T-helper 17 cell (primary cell): ENCODE measurements around the gene ATG9A. TPM values are rescaled to one million over a fixed set of nuclear protein-coding genes. Genes with fewer than 3 reads are reported as not detected.
"Not testable (repeated sequence)": the region's sequence is repeated elsewhere in the genome, so short reads cannot be mapped to it uniquely, and the experiment has no call there.

ENCODE experiments used
- ATAC-seq: fragments of 150-1000 bp; cut with Tn5 transposase; 2 replicates; pipeline ENCODE4 v1.10.0; 2021; ENCODE audit warnings: mild to moderate bottlenecking, moderate library complexity
- DNase-seq, 3 donors: peaks; one replicate each; pipeline versions ENCODE4 v3.0.0 to v3.0.0-alpha.2; 2020 to 2021
- H3K9me3 ChIP-seq: one replicate; pipeline ENCODE4 v1.7.0; 2013; ENCODE audit warnings: low read length, mild to moderate bottlenecking; ENCODE audit not compliant: control insufficient read depth, poor library complexity, severe bottlenecking
- H3K27ac Mint-ChIP-seq: one replicate; pipeline ENCODE4 v1.8.0; 2022; ENCODE audit warnings: mild to moderate bottlenecking, moderate library complexity, mixed read lengths
- H3K27me3 Mint-ChIP-seq: one replicate; pipeline ENCODE4 v1.8.0; 2022; ENCODE audit warnings: mixed read lengths
- H3K36me3 Mint-ChIP-seq: one replicate; pipeline ENCODE4 v1.8.0; 2022; ENCODE audit warnings: low read depth, mixed read lengths
- H3K4me1 Mint-ChIP-seq: one replicate; pipeline ENCODE4 v1.8.0; 2022; ENCODE audit warnings: mild to moderate bottlenecking, mixed read lengths
- H3K4me3 Mint-ChIP-seq: one replicate; pipeline ENCODE4 v1.8.0; 2022; ENCODE audit warnings: mild to moderate bottlenecking, moderate library complexity, mixed read lengths
- total RNA-seq, 4 donors: library from RNA in 2 of 4; stranded (reverse) in 2 of 4; gene quantifications; one replicate each; pipeline ENCODE4 v1.2.3 and lab custom pipeline; 2022 to 2026

The ATG9A gene
- total RNA-seq, 2 donors from 2014 or later, result 42.4 to 72.1 TPM

DNA sequence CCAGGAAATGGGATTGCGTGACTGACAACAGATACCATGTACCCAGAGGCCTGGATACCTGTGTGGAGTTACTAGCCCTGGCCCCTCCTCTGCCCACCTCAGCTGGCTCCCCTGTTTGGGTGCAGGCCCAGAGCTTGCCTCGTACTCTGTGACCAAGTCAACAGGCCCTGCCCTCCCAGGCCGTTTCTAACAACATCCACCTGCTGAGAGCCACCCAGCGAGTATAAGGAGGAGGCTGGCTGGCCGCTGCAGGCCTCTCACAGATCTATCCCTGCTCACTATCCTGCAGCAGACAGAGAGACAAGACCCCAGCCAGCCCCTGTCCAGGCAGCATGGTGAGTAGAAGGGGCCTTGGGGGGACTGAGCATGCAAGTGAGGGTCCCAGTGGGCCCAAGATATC, 36.8 kb upstream of the ATG9A start:
- ATAC-seq (no peak), DNase-seq (no peak)
- no peaks in the 10 kb centered on the region for H3K9me3 ChIP-seq
- Mint-ChIP-seq H3K36me3 (no peaks in the 10 kb centered on the region), H3K4me1 (peaks cover 4% of the 10 kb centered on the region), H3K4me3 (no peak overlapping the region), H3K27me3 (peaks cover 10% of the 10 kb centered on the region), H3K27ac (no peak overlapping the region)

DNA sequence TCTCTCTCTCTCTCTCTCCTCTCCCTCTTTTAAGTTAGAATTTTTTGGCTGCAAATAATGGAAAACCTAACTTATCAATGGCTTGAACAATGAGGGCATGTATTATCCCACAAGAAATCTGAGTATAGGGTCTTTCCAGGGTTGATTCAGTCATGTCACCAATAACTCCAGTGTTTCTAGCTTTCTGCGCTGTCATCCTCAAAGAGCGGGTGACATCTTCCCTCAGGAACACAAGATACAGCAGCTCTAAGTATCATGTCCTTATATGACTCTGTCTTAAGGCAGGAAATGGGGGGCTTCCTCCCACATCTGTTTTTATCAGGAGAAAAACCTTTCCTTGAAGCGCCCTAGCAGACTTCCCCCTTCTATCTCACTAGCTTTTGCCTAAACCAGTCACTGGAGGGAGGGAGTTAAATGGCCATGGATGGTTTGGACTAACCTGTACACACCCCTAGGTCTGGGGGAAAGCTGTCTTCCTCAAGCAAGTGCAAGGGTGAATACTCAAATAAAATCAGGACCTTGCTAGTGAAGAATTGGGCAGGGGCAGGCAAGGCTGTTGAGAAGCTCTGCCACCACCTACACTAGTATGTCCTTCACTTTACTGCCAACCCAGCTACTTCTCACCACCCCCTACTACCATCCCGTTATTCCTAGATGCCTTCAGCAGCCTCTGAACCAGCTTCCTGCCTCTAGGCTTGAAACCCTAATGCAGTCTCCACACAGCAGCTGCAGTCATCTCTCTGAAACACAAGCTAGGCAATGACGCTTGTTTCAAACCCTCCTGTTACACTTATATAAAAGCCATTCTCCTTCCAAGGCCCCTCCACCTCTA, 31.8 kb upstream of the ATG9A start:
- DNase-seq (no peak), ATAC-seq (no peak)
- no peak overlapping the region for H3K27ac Mint-ChIP-seq
- H3K4me3 Mint-ChIP-seq, result no peak overlapping the region
- H3K36me3 Mint-ChIP-seq, result no peaks in the 10 kb centered on the region
- H3K4me1 Mint-ChIP-seq, result peaks cover 11% of the 10 kb centered on the region
- H3K27me3 Mint-ChIP-seq, result peaks cover 20% of the 10 kb centered on the region
- no peaks in the 10 kb centered on the region for H3K9me3 ChIP-seq

DNA sequence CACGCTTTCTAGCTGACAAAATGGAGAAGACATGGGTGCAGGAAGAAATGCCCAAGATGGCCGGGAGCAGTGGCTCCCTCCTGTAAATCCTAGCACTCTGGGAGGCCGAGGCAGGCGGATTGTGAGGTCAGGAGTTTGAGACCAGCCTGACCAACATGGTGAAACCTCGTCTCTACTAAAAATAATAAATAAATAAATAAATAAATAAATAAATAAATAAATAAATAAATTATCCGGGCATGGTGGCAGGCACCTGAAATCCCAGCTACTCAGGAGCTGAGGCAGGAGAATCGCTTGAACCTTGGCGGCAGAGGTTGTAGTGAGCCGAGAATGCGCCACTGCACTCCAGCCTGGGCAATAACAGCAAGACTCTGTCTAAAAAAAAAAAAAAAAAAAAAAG, 29.5 kb upstream of the ATG9A start:
- Mint-ChIP-seq H3K4me3 (peak overlapping the region; percentile 52), H3K27me3 (peaks cover 20% of the 10 kb centered on the region), H3K4me1 (peaks cover 17% of the 10 kb centered on the region)
- not testable (repeated sequence) for ATAC-seq, H3K36me3 Mint-ChIP-seq, H3K9me3 ChIP-seq, H3K27ac Mint-ChIP-seq, DNase-seq

DNA sequence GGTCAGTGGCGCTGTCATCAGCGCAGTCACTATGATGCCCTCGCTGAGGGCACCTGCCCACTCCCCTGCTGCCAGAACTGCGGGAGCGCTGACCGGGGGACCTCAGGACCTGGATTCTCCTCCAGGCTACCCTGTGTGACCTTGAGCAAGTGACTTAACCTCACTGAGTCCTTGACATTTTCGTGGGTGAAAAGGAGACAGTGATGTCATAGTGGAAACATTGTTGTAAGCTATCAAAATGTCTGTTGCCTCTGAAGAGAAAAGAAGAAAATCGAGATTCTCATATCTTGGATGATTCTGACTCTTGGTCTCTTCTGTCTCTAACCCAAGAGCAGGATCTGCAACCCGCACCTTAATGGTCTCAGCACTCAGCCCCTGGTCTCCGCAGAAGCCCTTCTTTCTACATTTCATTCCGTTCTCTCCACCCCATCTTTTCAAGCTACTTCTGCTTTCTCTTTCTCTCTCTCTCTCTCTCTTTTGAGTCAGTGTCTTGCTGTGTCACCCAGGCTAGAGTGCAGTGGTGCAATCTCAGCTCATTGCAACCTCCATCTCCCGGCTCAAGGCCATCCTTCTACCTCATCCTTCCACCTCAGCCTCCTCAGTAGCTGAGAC, 25.3 kb upstream of the ATG9A start:
- peak; percentile 33 for ATAC-seq
- H3K9me3 ChIP-seq, result no peaks in the 10 kb centered on the region
- peaks cover 37% of the 10 kb centered on the region for H3K4me1 Mint-ChIP-seq
- H3K36me3 Mint-ChIP-seq, result peaks cover 7% of the 10 kb centered on the region
- peak overlapping the region; percentile 90 for H3K4me3 Mint-ChIP-seq
- H3K27ac Mint-ChIP-seq, result peak overlapping the region; percentile 96
- peaks cover 4% of the 10 kb centered on the region for H3K27me3 Mint-ChIP-seq
- no peak for DNase-seq

DNA sequence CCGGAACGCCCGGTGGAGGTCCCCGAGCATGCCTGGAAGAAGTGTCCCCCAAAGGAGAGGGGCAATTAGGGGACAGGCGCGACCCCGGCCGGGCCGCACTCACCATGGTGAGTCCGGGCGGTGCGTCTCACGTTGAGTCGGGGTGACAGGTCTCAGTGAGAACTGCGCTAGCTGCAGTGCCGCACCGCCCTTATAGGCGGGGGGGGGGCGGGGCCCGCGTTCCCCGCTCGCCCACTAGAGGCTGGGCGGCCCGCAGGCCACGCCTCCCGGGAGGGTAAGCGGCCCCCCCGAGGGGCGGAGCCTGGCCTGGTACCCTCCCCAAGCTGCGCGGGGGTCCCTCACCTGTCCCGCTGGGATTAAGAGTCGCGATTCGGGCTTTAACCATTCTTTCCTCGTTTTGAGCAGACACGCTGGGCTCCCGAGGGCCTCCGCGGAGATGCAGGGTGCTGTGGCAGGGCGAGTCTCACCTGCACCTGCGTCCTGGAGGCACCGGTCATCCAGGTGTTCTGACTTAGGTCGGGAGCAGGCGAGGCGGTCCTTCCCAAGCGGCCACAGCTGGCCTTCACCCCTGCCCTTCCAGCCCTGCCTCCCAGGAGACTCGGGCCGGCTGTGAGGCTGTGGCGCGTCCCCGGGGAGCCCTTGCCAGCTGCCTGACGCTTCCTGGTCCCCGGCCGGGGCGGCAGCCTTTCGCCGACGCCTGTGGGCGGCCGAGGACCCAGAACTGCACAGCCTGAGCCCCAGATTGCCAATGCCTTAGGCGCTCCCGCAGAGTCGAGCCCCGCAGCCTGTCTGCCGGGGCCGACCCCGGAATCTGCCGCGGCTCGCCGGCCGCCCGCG, 24.5 kb upstream of the ATG9A start, which contains the start of gene TUBA4A:
TSS of gene TUBA4A (minus strand) at position 166 of the 837 bp plus-strand sequence. CDS start at position 106, 60 bp downstream.
- H3K9me3 ChIP-seq, result no peaks in the 10 kb centered on the region
- peak; percentile 83 for ATAC-seq
- H3K27ac Mint-ChIP-seq, result peak within 1 kb of the TSS; percentile 96
- H3K27me3 Mint-ChIP-seq, result no peaks in the 10 kb centered on the region
- peaks cover 7% of the 10 kb centered on the region for H3K36me3 Mint-ChIP-seq
- peak; percentile 84 to 96 (median 91) for DNase-seq
- H3K4me3 Mint-ChIP-seq, result peak within 1 kb of the TSS; percentile 90
- peaks cover 41% of the 10 kb centered on the region for H3K4me1 Mint-ChIP-seq

DNA sequence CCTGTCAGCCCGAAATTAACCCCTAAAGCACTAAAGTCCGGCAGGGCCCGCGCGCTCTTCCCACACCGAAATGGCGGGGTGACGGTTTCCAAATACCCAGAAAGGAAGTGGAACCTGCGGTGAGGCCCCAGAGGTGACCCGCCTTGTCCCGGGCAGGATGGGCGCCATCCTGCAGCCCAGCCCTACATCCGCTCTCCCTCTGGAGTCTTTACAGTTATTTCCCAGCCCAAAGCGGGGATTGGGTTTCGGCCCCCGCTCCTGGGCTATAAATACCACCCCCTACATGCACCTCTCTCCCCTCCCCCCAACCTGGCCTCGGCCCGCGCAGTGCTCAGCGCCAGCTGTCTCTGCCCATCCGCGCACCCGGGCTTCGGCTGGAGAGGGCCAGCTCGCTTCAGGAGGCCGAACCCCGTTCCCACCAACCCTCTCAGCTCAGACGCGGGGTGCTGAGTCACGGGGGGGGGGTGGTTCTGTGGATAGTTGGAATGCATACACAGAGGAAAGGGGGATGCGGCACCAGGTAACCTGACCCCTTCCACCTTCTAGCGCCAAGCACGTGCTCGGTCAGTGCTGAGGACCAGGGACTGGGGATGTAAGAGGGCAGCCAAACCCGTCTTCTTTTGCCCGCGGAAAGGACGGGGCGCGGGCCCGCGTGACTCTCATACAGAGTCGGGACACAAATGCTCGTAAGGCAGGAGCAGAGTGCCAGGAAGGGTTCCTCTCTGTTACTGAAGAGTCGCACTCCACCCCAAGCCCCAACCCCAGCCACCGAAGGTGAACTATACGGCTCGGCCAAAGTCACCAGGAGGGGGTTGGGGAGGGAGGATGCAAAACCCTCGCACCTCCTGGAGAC, 23.7 kb upstream of the ATG9A start, which contains the start of gene TUBA4B:
TSS of gene TUBA4B (plus strand) at position 344 of the 853 bp plus-strand sequence. CDS start at position 509, 165 bp downstream.
- Mint-ChIP-seq H3K27me3 (no peaks in the 10 kb centered on the region), H3K4me1 (peaks cover 47% of the 10 kb centered on the region), H3K4me3 (peak within 1 kb of the TSS; percentile 90), H3K27ac (peak within 1 kb of the TSS; percentile 96), H3K36me3 (peaks cover 10% of the 10 kb centered on the region)
- peak; percentile 43 for ATAC-seq
- H3K9me3 ChIP-seq, result no peaks in the 10 kb centered on the region
- peak in 1 of 3 donors; percentile 27 for DNase-seq

DNA sequence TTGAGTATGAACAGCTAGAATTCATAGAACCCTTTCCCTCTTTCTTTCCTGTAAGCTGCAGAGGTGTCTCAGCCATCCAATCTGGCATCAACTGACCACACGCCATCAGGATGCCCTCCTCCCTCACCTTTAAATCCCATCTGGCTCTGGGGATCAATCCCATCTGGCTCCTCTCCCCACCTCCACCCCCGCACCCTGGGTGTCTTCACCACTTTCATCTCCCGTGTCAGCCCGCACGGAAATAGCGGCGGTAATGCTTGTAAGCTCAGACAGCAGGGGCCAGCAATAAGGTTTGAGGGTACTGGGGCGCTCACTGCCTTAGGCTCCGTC, 23.1 kb upstream of the ATG9A start:
- H3K9me3 ChIP-seq, result no peaks in the 10 kb centered on the region
- Mint-ChIP-seq H3K4me1 (peaks cover 52% of the 10 kb centered on the region), H3K27me3 (no peaks in the 10 kb centered on the region), H3K4me3 (peak overlapping the region; percentile 90), H3K27ac (peak overlapping the region; percentile 96), H3K36me3 (peaks cover 10% of the 10 kb centered on the region)
- ATAC-seq (no peak), DNase-seq (no peak)

DNA sequence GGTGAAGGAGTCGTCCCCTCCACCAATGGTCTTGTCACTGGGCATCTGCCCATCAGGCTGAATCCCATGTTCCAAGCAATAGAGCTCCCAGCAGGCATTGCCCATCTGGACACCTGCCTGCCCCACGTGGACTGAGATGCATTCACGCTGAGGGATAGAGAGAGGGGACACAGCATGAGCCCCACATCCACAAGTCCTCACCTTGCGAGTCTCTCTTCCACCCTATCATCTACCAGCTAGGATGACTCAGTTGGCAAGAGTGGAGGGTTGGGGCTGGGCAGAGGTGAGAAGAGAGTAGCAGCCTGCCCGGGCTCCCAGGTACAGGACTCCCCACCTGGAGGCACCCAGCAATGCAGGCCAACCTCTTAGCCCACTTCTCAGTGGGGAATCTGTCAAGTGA, 22.6 kb upstream of the ATG9A start:
- H3K36me3 Mint-ChIP-seq, result peaks cover 10% of the 10 kb centered on the region
- peaks cover 54% of the 10 kb centered on the region for H3K4me1 Mint-ChIP-seq
- H3K27ac Mint-ChIP-seq, result peak overlapping the region; percentile 96

DNA sequence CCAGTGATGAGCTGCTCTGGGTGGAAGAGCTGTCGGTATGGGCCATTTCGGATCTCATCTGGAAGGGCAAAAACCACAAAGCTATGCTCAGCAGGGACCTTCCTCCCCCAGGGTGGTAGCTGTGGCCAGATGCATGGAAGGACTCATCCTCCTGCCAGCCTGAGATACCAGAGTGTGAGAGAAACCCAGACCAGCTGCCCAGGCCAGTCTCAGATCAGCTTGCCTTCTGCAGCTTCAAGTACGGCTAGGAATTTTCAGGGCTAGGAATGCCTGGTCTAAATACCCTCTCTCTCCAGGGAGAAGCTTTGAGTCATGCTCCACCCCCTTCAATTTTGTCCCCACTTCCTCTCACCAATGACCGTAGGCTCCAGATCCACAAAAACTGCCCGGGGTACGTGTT, 22.2 kb upstream of the ATG9A start:
- peak overlapping the region; percentile 90 for H3K4me3 Mint-ChIP-seq

More for the DNA sequence above, 22.6 kb upstream of the ATG9A start:
- no peaks in the 10 kb centered on the region for H3K9me3 ChIP-seq
- ATAC-seq (no peak), DNase-seq (no peak)
- no peaks in the 10 kb centered on the region for H3K27me3 Mint-ChIP-seq
- H3K4me3 Mint-ChIP-seq, result peak overlapping the region; percentile 90

DNA sequence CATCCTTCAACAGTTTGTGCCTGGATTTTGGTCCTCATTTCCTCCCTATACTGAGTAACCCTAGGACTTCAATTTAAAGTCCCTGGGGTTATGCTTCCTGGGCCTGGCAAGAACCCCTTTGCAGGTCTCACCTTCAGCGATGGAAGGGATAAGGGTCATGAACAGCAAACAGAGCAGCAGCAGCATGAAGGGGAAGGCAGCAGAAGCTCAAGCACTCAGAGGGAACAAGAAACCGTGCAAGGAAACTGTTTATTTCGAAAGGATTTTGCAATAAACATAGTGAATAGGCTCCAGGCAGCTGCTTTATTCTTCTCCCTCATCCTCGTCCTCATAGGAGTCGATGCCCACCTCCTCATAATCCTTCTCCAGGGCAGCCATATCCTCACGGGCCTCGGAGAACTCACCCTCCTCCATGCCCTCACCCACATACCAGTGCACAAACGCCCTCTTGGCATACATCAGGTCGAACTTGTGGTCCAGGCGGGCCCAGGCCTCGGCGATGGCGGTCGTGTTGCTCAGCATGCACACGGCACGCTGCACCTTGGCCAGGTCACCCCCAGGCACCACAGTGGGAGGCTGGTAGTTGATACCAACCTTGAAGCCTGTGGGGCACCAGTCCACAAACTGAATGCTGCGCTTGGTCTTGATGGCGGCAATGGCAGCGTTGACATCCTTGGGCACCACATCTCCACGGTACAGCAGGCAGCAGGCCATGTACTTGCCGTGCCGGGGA, 20.8 kb upstream of the ATG9A start:
- H3K27ac Mint-ChIP-seq, result peak overlapping the region; percentile 98
- DNase-seq, result no peak

More for the DNA sequence above, 22.2 kb upstream of the ATG9A start:
- Mint-ChIP-seq H3K27ac (peak overlapping the region; percentile 96), H3K4me1 (peaks cover 58% of the 10 kb centered on the region), H3K27me3 (no peaks in the 10 kb centered on the region), H3K36me3 (peaks cover 10% of the 10 kb centered on the region)
- H3K9me3 ChIP-seq, result no peaks in the 10 kb centered on the region
- no peak for ATAC-seq
- DNase-seq, result no peak

DNA sequence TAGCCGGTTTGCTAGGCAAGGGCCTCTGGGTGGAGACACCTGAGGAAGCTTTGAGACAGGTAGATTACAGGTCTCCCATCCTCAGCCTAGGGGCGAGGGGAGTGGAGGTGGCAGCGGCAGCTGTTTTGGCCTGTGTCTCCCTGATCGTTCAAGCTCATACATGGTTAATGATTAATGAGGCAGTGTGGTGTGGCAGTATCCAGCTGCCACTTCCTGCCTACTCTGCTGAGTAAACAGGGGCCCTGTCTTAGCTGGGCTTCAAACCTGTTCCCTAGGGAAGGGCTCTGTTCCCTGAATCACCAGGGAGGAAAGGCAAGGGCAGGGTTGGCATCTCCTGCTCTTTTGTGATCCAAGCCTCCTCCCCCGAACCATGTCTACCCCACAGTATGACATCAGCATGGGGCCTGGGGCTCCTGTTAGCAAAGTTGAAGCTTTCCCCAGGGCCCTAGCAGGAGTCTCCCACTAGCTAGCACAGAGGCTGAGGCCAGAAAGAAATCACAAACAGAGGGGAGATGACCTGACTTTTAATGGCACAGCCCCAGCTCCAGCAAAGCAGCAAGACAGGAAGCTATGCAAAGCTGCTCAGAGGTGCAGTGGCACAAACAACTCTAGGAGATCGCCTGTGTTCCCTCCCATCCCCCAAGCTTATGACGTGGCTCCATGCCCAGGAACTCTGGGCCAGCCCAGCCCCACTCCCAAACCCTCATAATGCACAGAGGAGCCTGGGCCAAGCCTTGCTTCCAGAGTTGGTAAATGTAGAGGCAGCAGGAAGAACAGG, 20.0 kb upstream of the ATG9A start:
- Mint-ChIP-seq H3K27me3 (no peaks in the 10 kb centered on the region), H3K36me3 (peaks cover 7% of the 10 kb centered on the region), H3K4me1 (peaks cover 69% of the 10 kb centered on the region), H3K4me3 (peak overlapping the region; percentile 90), H3K27ac (peak overlapping the region; percentile 98)
- DNase-seq (peak in 1 of 3 donors; percentile 25), ATAC-seq (peak; percentile 6)
- no peaks in the 10 kb centered on the region for H3K9me3 ChIP-seq

More for the DNA sequence above, 20.8 kb upstream of the ATG9A start:
- Mint-ChIP-seq H3K36me3 (peaks cover 10% of the 10 kb centered on the region), H3K4me3 (peak overlapping the region; percentile 90), H3K27me3 (no peaks in the 10 kb centered on the region), H3K4me1 (peaks cover 68% of the 10 kb centered on the region)
- no peaks in the 10 kb centered on the region for H3K9me3 ChIP-seq
- no peak for ATAC-seq
